Measurements from ENCODE around the gene PLAAT3. TPM values are rescaled to one million over a fixed set of nuclear protein-coding genes. Genes with fewer than 3 reads are reported as not detected.

Gene PLAAT3
- total RNA-seq, 2 experiments from 2014 or later: 4.8 to 6.5 TPM

- Mint-ChIP-seq H3K36me3 (ENCODE audit: low read depth) (no peaks in the 10 kb centered on the region), H3K9me3 (no peaks in the 10 kb centered on the region), H3K4me3 (no peak overlapping the region), H3K27me3 (no peaks in the 10 kb centered on the region), H3K4me1 (ENCODE audit: low read depth) (peaks cover 5% of the 10 kb centered on the region), H3K27ac (no peak overlapping the region)
- no peak for TF ChIP-seq CTCF (IDR thresholded peaks at IDR 0.05)
- ChIA-PET CTCF (no interaction called here), POLR2A (no interaction called here)
- no peak for DNase-seq
- intact Hi-C loops (cut with micrococcal nuclease): no loop called here
- no peak for ATAC-seq
These were observed 14.8 kb downstream of the PLAAT3 start for GRCh38 chr11:63599211-63600122.

- Mint-ChIP-seq H3K4me1 (ENCODE audit: low read depth) (peaks cover 5% of the 10 kb centered on the region), H3K4me3 (no peak overlapping the region), H3K27ac (no peak overlapping the region), H3K36me3 (ENCODE audit: low read depth) (no peaks in the 10 kb centered on the region), H3K9me3 (no peaks in the 10 kb centered on the region), H3K27me3 (no peaks in the 10 kb centered on the region)
- CTCF ChIA-PET: no interaction called here
- intact Hi-C loops (cut with micrococcal nuclease): no loop called here
- POLR2A ChIA-PET: no interaction called here
- no peak for TF ChIP-seq CTCF (IDR thresholded peaks at IDR 0.05)
- DNase-seq: no peak
- ATAC-seq: no peak
These were observed 15.7 kb downstream of the PLAAT3 start for GRCh38 chr11:63598556-63598955.

GRCh38 chr11:63595296-63595695 lies 18.9 kb downstream of the PLAAT3 start:
- ChIA-PET CTCF (interaction anchor here (1.4 kb wide), 1 partner anchor 44 kb away, joined by 4 read pairs; no protein-coding TSS in a partner anchor), POLR2A (interaction anchor here (0.9 kb wide), 1 partner anchor 17 kb away, joined by 3 read pairs; no protein-coding TSS in a partner anchor)
- no peaks in the 10 kb centered on the region for H3K9me3 Mint-ChIP-seq
- no peaks in the 10 kb centered on the region for H3K4me1 Mint-ChIP-seq (ENCODE audit: low read depth)
- H3K4me3 Mint-ChIP-seq: no peak overlapping the region
- intact Hi-C loops (cut with micrococcal nuclease): no loop called here
- TF ChIP-seq CTCF (IDR thresholded peaks at IDR 0.05): no peak
- DNase-seq (no peak), ATAC-seq (no peak)
- H3K27ac Mint-ChIP-seq: no peak overlapping the region
- no peaks in the 10 kb centered on the region for H3K36me3 Mint-ChIP-seq (ENCODE audit: low read depth)
- no peaks in the 10 kb centered on the region for H3K27me3 Mint-ChIP-seq

GRCh38 chr11:63592975-63593395 lies 21.2 kb downstream of the PLAAT3 start:
- H3K27ac Mint-ChIP-seq: no peak overlapping the region
- ATAC-seq: no peak
- POLR2A ChIA-PET: no interaction called here

More at GRCh38 chr11:63592975-63593395, 21.2 kb downstream of the PLAAT3 start:
- TF ChIP-seq CTCF (IDR thresholded peaks at IDR 0.05): peak; percentile 24
- no peaks in the 10 kb centered on the region for H3K9me3 Mint-ChIP-seq
- DNase-seq: no peak
- no peaks in the 10 kb centered on the region for H3K36me3 Mint-ChIP-seq (ENCODE audit: low read depth)
- no peaks in the 10 kb centered on the region for H3K4me1 Mint-ChIP-seq (ENCODE audit: low read depth)
- no peak overlapping the region for H3K4me3 Mint-ChIP-seq
- H3K27me3 Mint-ChIP-seq: no peaks in the 10 kb centered on the region
- CTCF ChIA-PET: interaction anchor here (1.6 to 1.7 kb wide), 2 partner anchors 10 to 145 kb away, joined by 4 to 6 read pairs; no protein-coding TSS in a partner anchor
- intact Hi-C loops (cut with micrococcal nuclease): no loop called here

Measured in activated CD8-positive, alpha-beta T cell treated with anti-CD3 and anti-CD28 coated beads for 36 hours (primary cell).